Keratinocyte (primary cell): ENCODE results near the gene ZBTB21.

Experiments used
- EZH2 ChIP-seq: IDR thresholded peaks from one replicate; pipeline ENCODE4 v1.6.1; 2012; ENCODE audit warnings: inconsistent platforms, mild to moderate bottlenecking, low read length, moderate library complexity
- TF ChIP-seq, protein P1 (sequence below), 3 experiments: IDR thresholded peaks in 1 of 3; conservative IDR thresholded peaks in 1 of 3; optimal IDR thresholded peaks in 1 of 3; 2 replicates in 2 of 3; 3 replicates in 1 of 3; pipeline versions ENCODE3 to v1.5.1; 2011; ENCODE audit warnings: low read length in 3 of 3, mild to moderate bottlenecking in 3 of 3, moderate library complexity in 2 of 3, control low read depth in 1 of 3, inconsistent platforms in 1 of 3; ENCODE audit not compliant: insufficient read depth in 2 of 3; ENCODE audit errors: extremely low read depth in 1 of 3

DNA sequence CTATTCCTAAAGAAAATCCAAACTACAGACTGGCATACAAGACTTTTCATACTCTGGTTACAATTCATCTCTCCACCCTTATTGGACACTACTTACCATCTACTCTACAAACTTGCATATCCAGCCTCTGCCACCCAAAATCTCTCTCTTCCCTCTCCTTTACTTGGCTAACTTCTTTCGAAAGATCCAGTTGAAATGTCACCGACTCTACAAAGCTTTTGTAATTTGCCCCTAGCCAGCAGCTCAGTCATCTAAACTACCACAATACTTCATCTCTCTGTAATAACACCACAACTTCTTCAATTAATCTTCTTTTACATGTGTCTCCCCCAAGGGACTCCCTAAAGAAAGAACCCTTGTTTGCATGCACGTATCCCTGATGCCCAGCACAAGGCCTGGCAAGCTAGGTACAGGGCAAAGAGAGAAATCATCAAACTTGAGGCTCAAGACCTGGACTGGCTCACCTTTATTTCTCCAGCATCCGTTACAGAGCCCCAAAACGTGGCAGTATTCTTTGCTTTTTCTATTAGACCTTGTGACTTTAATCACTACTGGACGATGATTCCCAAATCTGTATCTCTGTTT, 2.7 kb downstream of the ZBTB21 start:
- TF ChIP-seq, protein P1, sequence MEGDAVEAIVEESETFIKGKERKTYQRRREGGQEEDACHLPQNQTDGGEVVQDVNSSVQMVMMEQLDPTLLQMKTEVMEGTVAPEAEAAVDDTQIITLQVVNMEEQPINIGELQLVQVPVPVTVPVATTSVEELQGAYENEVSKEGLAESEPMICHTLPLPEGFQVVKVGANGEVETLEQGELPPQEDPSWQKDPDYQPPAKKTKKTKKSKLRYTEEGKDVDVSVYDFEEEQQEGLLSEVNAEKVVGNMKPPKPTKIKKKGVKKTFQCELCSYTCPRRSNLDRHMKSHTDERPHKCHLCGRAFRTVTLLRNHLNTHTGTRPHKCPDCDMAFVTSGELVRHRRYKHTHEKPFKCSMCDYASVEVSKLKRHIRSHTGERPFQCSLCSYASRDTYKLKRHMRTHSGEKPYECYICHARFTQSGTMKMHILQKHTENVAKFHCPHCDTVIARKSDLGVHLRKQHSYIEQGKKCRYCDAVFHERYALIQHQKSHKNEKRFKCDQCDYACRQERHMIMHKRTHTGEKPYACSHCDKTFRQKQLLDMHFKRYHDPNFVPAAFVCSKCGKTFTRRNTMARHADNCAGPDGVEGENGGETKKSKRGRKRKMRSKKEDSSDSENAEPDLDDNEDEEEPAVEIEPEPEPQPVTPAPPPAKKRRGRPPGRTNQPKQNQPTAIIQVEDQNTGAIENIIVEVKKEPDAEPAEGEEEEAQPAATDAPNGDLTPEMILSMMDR (optimal IDR thresholded peaks at IDR 0.05 in 1 of 3, IDR thresholded peaks at IDR 0.05 in 1 of 3, conservative IDR thresholded peaks at IDR 0.05 in 1 of 3; ENCODE audit: extremely low read depth in 1 of 3, insufficient read depth in 2 of 3, low read length in 3 of 3) = no peak
- TF ChIP-seq EZH2 = no peak
